ENCODE measurements around the gene RET. TPM values are rescaled to one million over a fixed set of nuclear protein-coding genes. Genes with fewer than 3 reads are reported as not detected.

The RET gene
- total and polyA plus RNA-seq, 2 donors from 2014 or later = 1.1 to 3.1 TPM

DNA sequence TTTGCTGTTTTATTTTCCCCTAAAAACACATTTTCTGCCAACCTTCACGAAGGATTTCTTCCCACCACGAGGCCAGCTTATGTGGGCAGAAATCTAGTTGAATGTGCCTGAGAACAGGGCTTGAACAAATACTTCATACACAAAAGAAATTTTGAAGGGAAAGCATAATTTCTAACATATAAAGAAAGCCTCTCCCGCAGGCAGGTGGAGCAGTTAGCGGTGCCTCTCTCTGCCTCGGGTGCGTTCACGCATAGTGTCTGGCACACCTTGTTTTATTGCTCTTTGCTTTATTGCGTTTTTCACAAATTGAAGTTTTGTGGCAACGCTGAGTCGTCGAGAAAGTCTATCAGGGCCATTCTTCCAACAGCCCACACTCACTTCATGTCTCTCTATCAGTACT is 54.4 kb downstream of the RET start:
- H3K4me3 ChIP-seq (ENCODE audit: low read length in 3 of 3) = no peak overlapping the region
- no peak overlapping the region for H3K9ac ChIP-seq (ENCODE audit: low read length in 3 of 3)
- DNase-seq (no peak), FAIRE-seq (no peak)
- TF ChIP-seq, protein P1, sequence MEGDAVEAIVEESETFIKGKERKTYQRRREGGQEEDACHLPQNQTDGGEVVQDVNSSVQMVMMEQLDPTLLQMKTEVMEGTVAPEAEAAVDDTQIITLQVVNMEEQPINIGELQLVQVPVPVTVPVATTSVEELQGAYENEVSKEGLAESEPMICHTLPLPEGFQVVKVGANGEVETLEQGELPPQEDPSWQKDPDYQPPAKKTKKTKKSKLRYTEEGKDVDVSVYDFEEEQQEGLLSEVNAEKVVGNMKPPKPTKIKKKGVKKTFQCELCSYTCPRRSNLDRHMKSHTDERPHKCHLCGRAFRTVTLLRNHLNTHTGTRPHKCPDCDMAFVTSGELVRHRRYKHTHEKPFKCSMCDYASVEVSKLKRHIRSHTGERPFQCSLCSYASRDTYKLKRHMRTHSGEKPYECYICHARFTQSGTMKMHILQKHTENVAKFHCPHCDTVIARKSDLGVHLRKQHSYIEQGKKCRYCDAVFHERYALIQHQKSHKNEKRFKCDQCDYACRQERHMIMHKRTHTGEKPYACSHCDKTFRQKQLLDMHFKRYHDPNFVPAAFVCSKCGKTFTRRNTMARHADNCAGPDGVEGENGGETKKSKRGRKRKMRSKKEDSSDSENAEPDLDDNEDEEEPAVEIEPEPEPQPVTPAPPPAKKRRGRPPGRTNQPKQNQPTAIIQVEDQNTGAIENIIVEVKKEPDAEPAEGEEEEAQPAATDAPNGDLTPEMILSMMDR (IDR thresholded peaks at IDR 0.05; ENCODE audit: borderline replicate concordance, extremely low read depth, insufficient read depth) = no peak
- no peaks in the 10 kb centered on the region for H3K9me3 ChIP-seq (ENCODE audit: control insufficient read depth in 2 of 3, insufficient read depth in 1 of 3, low read length in 3 of 3)
- no peaks in the 10 kb centered on the region for H3K4me1 ChIP-seq (ENCODE audit: control insufficient read depth in 2 of 3, insufficient read depth in 2 of 3, low read depth in 1 of 3, low read length in 3 of 3)
- H3K36me3 ChIP-seq (ENCODE audit: control insufficient read depth in 2 of 3, insufficient read depth in 3 of 3, low read length in 3 of 3) = no peaks in the 10 kb centered on the region
- intact Hi-C loops (cut with DNase I) = no loop called here
- H3K27ac ChIP-seq (ENCODE audit: low read depth in 2 of 2, low read length in 2 of 2) = no peak overlapping the region
- H3K27me3 ChIP-seq (ENCODE audit: control insufficient read depth, insufficient read depth, low read length) = no peaks in the 10 kb centered on the region

DNA sequence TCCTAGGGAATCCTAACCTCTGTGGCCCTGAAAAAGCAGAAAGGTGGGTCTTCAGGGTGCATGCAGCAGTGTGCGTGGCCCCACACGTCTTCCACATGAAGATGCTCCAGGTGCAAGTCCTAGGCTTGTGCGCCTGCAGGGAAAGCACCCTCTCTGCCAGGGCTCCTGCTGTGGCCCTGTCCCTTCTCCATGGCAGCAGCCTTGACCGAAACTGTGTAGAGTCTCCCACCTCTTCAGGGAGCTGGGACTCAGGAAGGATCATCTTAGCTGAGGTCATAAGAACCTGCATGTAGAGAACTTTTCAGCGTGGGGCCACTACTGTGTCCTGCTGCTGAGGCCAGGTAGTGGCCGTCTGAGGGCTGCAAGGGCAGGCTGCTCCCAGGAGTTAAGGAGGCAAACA is 55.0 kb downstream of the RET start:
- peak in 1 of 5 donors; percentile 46 for DNase-seq
- Histone ChIP-seq H3K36me3 (ENCODE audit: control insufficient read depth in 2 of 3, insufficient read depth in 3 of 3, low read length in 3 of 3) (no peaks in the 10 kb centered on the region), H3K4me1 (ENCODE audit: control insufficient read depth in 2 of 3, insufficient read depth in 2 of 3, low read depth in 1 of 3, low read length in 3 of 3) (no peaks in the 10 kb centered on the region), H3K9me3 (ENCODE audit: control insufficient read depth in 2 of 3, insufficient read depth in 1 of 3, low read length in 3 of 3) (no peaks in the 10 kb centered on the region), H3K27ac (ENCODE audit: low read depth in 2 of 2, low read length in 2 of 2) (no peak overlapping the region), H3K27me3 (ENCODE audit: control insufficient read depth, insufficient read depth, low read length) (no peaks in the 10 kb centered on the region), H3K4me3 (ENCODE audit: low read length in 3 of 3) (no peak overlapping the region), H3K9ac (ENCODE audit: low read length in 3 of 3) (no peak overlapping the region)
- no peak for FAIRE-seq
- intact Hi-C loops (cut with DNase I) = no loop called here
- TF ChIP-seq, protein P1 (IDR thresholded peaks at IDR 0.05; ENCODE audit: borderline replicate concordance, extremely low read depth, insufficient read depth) = no peak

DNA sequence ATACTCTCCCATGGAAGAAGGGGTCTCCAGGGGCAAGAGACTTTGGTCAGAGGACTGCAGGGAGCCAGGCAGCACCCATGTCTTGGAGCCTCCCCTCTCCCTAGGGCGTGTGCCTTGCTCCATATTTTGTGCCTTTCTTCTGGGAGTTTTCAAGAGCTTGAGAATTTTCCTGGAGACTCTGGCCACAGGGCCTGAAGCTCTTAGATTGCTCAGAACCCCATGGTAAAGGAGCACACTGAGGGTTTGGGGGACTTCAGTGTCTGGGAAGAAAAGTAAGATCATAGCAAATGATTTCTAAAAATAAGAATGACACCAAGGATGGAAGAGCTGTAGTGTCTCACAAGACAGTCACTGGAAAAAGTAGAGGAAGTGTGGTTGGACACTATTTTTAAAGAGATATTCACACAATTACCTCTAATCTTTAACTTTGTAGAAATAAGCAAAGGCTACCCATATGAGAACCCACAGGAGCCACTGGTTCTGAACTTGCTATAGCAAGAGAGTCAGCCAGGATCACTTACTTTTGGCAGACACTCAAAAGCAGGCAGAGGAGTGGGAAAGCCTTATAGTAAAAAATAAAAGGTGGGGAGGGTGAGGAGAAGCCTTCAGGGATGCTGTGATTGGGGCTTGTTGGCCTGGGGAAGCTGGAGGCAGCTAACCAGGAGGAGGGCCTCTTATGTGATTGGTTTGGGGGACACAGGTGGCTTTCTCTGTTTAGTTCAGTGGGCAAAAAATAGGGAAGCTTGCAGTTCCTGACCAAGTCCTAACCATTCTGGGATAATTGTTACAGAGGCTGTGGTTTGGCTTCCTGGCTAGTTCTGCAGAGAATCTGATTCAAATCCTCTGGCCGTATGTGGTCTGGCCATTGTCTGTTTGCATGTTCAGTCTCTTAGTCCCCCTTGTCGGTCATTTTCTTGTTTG is 56.3 kb downstream of the RET start:
- Histone ChIP-seq H3K36me3 (ENCODE audit: control insufficient read depth in 2 of 3, insufficient read depth in 3 of 3, low read length in 3 of 3) (no peaks in the 10 kb centered on the region), H3K27ac (ENCODE audit: low read depth in 2 of 2, low read length in 2 of 2) (no peak overlapping the region), H3K9ac (ENCODE audit: low read length in 3 of 3) (no peak overlapping the region), H3K4me3 (ENCODE audit: low read length in 3 of 3) (no peak overlapping the region), H3K27me3 (ENCODE audit: control insufficient read depth, insufficient read depth, low read length) (no peaks in the 10 kb centered on the region), H3K4me1 (ENCODE audit: control insufficient read depth in 2 of 3, insufficient read depth in 2 of 3, low read depth in 1 of 3, low read length in 3 of 3) (no peaks in the 10 kb centered on the region), H3K9me3 (ENCODE audit: control insufficient read depth in 2 of 3, insufficient read depth in 1 of 3, low read length in 3 of 3) (no peaks in the 10 kb centered on the region)
- TF ChIP-seq, protein P1 (IDR thresholded peaks at IDR 0.05; ENCODE audit: borderline replicate concordance, extremely low read depth, insufficient read depth) = no peak
- intact Hi-C loops (cut with DNase I) = no loop called here
- DNase-seq (no peak), FAIRE-seq (no peak)
